DMS79 treated with DMSO at 0.1 percent for 48 hours (cell line): ENCODE measurements around the gene ITGB4.

ENCODE experiments used
- DNase-seq: peaks from one replicate; lab custom pipeline; 2025; lab: John Stamatoyannopoulos, UW

Gene ITGB4

GRCh38 chr17:75697651-75698291, 23.5 kb upstream of the ITGB4 start:
- no peak for DNase-seq

GRCh38 chr17:75698659-75699058, 22.6 kb upstream of the ITGB4 start:
- no peak for DNase-seq

DNA sequence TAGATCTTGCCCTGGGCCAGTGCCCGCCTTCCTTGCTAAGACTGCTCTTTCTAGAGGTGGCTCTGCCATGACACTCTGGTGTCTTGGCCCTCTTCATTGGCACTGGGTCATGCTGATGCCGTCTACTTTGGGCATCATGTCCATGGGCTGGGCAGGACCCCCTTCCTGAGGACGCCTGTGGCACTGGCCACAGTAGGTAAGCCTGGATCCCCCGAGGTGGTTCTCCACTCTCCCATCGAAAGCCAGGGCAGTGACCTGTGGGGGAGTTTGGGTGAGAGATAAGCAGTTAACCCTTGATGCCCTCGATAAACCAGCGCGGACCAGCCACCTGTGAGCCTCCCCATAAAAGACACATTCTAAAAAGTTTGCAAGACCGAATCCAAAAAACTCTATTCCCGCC, 20.0 kb upstream of the ITGB4 start:
- DNase-seq = no peak

GRCh38 chr17:75703191-75703590, 18.1 kb upstream of the ITGB4 start:
- DNase-seq = no peak

DNA sequence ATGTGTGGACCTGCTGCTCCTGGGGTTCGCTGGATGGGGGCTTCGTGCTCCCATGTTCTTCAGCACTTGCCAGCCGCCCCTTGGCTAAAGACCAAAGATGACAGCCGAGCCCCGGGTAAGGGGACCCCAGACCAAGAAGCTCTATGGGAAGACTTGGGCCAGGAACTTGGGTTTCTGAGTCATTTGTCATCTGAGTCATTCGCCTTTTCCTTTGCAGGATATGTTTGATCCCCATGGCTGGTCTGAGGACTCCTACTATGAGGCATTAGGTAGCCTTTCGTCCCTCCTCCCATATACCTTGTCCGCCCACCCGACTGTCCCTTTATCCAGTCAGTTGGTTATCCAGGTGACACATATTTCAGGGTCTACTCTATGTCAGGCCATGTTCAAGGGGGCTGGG, 17.7 kb upstream of the ITGB4 start:
- DNase-seq = no peak

DNA sequence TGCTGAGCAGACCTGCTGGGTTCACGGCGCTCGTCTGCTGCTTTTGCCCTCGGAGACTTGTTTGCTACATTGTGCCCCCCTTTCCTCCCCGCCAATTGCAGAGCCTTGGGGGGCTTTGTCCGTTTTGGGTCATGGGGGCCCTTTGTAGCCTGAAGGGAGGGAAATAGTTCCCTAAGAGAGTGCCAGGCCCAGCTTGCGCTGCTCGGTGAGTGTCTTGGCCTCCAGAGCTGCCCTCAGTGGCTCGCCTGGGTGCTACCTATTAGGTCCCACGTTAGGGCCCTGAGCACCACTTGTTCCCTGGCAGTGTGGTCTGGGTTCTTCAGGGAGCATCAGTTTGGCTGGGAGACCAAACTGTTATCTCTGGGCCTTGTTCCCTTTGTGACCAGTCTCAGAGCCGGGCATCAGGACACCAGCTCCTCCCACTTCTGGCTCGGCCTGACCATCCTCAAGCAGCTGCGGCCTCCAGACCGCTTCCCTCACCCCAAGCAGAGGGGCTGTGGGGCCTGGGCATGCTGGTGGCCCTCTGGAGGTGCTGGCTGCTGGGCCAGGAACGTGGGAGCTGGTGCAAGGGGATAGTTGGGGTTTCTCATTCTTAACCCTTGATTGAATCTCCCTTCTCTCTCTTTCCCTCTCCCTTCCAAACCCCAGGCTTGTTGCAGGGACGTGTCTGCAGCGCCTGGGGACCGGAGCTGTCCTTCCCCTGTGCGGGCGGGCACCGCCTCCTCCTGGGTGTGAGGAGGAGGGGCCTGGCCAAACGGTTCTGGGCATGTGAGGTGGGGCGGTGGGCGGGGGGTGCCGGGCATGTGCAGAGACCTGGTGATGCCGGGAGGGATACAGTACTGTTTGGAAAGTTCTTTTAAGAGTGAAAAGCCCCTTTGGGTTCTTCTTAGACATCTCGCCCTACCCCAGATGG, 16.0 kb upstream of the ITGB4 start:
- no peak for DNase-seq

DNA sequence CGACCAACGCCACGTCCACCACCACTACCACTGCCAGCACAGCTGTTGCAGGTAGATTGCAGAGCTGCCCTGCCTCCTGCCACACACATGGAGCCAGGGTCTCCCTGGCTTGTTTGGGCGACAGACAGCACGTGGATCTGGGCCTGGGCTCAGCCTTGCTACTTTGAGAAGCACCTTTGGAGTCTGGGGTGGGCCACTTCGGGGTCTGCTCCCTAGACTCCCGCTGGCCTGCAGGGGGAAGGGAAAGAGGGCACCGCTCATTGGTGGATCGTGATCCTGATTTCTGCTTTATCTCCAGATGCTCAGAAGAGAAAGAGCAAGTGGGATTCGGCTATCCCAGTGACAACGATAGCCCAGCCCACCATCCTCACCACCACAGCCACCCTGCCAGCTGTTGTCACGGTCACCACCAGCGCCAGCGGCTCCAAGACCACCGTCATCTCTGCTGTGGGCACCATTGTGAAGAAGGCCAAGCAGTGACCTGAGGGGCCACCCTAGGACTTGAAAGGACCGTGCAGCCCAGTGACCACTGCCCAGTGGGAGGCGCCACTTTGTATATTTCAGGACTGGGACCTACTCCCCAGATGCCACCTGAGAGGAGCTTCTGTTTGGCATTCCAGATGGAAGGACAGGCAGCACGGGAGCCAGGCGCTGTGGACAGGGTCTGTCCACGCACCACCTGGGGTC, 15.1 kb upstream of the ITGB4 start:
- DNase-seq = no peak

GRCh38 chr17:75707079-75707571, 14.1 kb upstream of the ITGB4 start:
- no peak for DNase-seq

DNA sequence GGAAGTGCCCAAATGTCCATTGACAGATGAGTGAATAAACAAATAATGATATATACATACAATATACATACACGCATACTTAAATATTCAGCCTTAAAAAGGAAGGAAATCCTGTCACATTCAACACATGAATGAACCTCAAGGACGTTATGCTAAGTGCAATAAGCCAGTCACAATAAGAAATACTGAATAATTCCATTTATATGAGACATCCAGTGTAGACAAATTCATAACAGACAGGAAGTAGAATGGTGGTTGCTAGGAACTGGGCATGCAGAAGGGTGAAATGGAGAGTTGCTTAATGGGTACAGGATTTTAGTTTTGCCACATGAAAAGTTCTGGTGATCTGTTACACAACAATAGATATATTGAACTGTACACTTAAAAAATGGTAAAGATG, 8.8 kb upstream of the ITGB4 start:
- no peak for DNase-seq

DNA sequence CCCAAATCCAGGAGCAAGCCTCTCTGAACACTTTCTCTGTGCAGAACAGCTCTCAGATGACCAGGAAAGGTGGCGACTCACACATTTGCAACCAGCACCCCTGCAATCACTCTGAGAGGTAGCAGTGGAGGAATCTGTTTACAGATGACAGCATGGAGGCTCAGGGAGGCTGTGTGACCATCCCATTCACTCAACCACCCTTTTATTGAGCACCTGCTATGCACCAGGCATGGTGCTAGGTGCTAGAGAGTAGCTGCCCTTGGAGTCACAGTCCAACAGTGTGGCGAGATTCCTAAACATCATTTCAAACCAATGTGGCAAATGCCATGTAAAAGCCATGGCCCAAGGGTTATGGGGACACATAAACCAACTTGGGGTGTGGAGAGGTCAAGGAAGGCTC, 1.5 kb upstream of the ITGB4 start:
- no peak for DNase-seq

DNA sequence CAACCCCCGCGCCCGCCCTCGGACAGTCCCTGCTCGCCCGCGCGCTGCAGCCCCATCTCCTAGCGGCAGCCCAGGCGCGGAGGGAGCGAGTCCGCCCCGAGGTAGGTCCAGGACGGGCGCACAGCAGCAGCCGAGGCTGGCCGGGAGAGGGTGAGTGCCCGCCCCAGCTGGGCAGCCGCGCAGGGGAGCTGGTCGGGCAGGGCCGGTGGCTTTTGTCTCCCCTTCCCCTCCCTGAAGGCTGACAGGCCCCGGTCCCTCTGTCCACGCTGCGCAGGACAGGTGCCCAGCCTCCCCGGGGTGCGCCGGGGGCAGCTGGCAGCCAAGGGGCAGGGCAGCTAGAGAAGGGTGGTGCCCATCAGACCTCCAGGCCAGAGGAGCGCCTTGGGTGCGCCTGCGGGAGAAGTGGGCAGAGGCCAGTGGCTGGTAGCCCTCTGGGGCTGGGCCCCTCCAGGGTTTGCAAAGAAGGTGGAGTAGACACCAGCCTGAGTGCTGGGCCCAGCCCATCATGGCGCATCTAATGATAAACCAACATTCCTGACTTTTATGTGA, 278 bp downstream of the ITGB4 start:
- DNase-seq = no peak

- no peak for DNase-seq
These were observed 817 bp downstream of the ITGB4 start for GRCh38 chr17:75722076-75722475.

DNA sequence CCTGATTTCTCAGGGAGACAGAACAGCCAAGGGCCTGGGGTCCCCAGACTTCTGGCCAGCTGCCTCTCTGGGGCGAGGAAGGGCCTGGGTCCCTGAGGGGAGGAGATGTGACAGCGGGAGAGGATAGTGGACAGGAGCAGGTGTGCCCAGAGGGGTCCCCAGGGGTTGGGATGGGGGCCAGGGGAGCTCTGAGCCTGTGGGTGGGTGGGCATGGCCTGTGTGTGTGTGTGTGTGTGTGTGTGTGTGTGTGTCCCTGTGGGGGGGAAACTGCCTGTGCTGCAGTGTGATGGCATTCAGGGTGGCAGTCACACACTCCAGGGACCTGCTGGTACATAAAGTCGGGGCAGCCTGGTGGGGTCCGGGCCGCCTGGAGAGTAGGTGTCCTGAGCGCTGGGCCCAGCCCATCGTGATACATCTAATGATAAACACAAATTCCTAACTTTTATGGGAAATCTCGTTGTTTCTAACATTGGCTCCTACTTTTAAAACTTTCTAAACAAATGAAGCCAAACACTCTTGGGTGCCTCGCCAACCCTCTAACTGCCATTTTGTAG, 1.4 kb downstream of the ITGB4 start:
- DNase-seq = no peak

DNA sequence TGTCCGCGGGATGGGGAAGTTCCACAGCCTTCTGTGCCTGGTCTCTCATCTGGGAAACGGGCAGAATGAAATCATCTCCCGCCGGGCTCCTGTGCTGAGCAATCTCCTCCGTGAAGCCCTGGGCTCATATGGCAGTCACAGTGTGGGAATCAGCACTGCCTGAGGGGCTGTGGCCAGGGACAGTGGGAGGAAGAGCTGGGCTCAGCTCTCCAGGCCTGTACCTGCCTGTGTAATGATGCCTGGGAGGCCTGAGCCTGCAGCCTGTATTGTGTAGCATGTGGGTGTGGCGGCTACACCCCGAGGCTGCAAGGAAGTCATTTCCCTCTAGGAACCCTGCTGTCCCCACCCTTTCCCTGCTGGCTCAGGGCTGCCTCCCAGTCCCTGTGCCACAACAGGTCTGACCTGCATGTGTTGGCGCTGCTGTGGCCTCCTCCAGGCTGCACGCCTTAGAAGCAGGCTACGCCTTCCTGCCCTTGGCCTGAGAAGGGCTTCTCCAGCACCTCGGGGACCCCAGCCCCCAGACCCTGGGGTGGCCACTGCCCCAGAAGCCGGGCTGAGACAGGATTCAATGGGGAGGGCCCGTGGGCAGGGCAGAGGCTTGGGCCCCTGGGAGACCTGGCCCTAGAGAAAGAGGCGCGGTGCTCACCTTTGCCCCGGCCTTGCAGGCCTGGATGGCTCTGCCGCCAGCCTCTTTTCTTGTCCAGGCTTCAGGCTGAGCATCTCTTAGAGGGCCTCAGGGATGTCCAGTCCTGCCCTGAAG, 2.1 kb downstream of the ITGB4 start:
- DNase-seq = no peak

DNA sequence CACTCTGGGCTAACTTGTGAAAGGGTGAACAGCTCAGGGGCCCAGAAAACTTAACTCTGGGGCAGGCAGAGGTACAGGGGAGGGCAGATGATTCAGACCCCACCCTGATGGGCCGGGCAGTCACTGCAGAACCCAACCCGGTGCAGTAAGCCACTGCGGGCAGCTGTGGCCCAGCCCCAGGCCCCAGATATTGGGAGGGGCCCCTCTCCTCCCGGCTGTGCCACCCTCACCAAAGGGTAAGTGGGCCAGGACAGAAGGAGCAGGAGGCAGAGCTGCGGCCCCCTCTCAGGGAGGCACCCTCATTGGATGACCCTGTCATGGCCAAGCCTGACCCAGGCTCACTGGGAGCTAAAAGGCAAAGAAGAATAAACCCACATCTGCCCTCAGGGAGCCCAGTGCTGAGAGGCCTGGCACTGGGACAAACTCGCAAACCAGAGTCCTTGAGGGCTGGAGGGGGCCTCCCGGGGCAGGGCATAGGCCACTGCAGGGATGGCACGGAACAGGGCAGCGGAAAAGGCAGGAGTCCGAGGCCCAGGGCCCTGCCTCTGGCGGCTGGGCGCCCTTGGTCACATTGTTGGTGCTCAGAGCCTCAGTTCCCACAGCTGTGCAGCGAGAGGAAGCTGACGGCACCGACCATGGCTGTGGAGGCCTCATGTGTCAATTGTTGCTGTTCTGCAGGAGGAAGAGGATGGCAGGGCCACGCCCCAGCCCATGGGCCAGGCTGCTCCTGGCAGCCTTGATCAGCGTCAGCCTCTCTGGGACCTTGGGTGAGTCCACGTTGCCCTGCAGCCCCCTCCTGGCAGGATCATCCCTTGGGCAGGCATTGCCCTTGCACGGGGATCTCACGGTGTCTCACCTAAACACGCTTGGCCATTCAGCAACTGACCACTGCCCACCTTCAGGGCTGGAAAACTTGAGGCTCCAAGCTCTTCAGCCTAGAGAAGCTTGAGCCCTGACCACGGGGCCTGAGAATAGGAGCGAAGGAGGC, 3.1 kb downstream of the ITGB4 start:
- DNase-seq = no peak

DNA sequence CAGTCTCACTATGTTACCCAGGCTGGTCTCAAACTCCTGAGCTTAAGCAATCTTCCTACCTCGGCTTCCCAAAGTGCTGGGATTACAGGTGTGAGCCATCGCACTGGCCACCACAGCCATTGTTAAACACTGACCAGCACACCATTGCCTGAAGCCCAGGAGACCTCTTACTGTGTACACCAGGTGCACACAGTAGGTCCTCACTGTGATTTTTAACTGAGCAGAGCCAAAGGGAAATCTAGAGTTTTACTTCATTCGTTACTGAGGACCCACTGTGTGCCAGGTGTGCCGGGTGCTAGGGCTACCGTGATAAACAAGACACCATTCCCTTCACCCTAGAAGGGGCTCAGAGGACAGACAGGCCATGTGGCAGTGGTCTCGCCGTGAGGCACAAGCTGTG, 4.2 kb downstream of the ITGB4 start:
- no peak for DNase-seq

DNA sequence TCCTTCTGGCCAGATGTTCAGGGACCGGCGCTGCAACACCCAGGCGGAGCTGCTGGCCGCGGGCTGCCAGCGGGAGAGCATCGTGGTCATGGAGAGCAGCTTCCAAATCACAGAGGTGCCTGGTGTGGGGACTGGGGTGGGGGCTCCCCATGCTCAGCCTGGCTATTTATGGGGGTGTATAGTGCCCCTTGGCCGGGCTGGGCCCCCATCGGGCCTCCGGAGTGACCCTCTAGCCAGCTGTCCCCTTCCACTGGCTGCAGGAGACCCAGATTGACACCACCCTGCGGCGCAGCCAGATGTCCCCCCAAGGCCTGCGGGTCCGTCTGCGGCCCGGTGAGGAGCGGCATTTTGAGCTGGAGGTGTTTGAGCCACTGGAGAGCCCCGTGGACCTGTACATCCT, 6.1 kb downstream of the ITGB4 start:
- DNase-seq = no peak

DNA sequence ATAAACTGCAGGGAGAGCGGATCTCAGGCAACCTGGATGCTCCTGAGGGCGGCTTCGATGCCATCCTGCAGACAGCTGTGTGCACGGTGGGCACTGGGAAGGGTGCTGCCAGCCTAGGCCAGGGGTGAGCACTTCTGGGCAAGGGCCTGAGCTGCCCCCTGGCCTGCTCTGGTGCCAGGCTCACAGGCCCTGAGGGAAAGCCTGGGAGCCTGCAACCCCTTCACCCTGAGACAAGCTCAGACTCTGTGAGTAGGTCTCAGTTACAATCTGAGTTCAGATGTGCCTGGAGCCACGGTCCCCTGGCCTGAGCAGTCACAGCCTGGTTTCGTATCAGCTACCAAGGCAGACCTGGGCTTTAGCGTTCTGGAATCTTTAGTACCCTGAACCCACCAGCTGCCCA, 8.1 kb downstream of the ITGB4 start:
- DNase-seq = no peak

DNA sequence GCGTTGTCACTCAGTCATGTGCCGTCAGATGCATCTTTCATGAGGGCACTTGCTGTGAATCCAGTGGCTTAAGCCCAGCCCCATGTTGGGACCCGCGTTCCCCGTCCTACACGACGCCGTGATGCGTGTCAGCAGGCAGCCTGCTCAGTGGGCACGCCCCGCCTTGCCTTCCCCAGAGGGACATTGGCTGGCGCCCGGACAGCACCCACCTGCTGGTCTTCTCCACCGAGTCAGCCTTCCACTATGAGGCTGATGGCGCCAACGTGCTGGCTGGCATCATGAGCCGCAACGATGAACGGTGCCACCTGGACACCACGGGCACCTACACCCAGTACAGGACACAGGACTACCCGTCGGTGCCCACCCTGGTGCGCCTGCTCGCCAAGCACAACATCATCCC, 8.8 kb downstream of the ITGB4 start:
- no peak for DNase-seq

- DNase-seq = no peak
These were observed 9.9 kb downstream of the ITGB4 start for GRCh38 chr17:75731086-75731715.
